ENCODE data around the gene FLVCR2.

GRCh38 chr14:75531256-75531655 lies 47.2 kb upstream of the FLVCR2 start:
- no peak for TF ChIP-seq CTCF (conservative IDR thresholded peaks at IDR 0.05 in 1 of 2, IDR thresholded peaks at IDR 0.05 in 1 of 2; ENCODE audit: low read depth in 1 of 2, low read length in 2 of 2)
- TF ChIP-seq EZH2 (IDR thresholded peaks at IDR 0.05; ENCODE audit: low read length, missing control alignments) = no peak

All from fibroblast of lung (primary cell).